ENCODE measurements around the gene CDC42BPB. TPM values are rescaled to one million over a fixed set of nuclear protein-coding genes. Genes with fewer than 3 reads are reported as not detected.

Gene CDC42BPB
- total RNA-seq, 4 donors from 2014 or later, result 85.8 to 170 (median 102) TPM

DNA sequence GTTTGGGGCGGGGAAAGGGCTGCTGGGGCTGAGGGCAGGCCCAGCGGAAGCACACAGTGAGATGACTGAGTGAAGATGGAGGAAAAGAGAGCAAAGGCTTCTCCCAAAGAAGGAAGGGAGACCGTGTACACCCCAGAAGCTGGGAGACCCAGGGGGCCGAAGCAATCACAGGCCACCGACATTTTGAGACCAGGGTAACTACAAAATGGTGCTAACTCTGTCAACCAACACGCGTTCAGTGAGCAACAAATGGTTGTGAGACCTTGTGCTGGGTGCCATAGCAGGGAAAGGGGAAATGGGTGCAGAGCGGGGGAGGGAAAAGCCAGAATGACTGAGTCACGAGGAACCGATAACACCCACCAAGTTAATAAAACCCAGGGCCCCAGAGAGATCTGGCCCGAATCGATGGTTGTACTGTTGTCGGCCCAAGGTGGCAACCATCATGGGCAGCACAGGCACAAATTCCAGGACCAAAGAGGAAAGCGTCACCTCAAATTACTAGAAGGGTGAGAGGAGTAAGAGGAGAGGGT, 50.3 kb downstream of the CDC42BPB start:
- TF ChIP-seq, protein P1, sequence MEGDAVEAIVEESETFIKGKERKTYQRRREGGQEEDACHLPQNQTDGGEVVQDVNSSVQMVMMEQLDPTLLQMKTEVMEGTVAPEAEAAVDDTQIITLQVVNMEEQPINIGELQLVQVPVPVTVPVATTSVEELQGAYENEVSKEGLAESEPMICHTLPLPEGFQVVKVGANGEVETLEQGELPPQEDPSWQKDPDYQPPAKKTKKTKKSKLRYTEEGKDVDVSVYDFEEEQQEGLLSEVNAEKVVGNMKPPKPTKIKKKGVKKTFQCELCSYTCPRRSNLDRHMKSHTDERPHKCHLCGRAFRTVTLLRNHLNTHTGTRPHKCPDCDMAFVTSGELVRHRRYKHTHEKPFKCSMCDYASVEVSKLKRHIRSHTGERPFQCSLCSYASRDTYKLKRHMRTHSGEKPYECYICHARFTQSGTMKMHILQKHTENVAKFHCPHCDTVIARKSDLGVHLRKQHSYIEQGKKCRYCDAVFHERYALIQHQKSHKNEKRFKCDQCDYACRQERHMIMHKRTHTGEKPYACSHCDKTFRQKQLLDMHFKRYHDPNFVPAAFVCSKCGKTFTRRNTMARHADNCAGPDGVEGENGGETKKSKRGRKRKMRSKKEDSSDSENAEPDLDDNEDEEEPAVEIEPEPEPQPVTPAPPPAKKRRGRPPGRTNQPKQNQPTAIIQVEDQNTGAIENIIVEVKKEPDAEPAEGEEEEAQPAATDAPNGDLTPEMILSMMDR (IDR thresholded peaks at IDR 0.05; ENCODE audit: low read depth), result no peak

DNA sequence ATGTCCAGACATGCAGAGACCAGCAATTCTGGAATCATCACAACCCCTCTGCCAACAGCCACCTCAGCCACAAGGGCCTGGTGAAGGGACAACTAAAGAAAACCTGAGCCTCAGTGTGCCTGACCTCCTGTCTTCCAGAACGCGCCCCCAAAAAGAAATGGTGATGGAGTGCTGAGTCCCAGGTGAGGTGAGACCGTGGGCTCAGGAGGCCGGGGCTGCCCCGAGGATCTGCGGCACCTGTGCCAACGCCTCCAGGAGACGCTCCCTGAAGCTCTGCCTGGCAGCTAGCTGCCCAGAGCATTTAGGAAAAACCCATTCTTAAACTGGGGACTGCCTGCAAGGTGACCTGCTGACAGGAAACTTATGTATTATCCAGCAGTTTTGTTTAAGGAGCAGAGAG, 51.2 kb downstream of the CDC42BPB start:
- TF ChIP-seq, protein P1 (IDR thresholded peaks at IDR 0.05; ENCODE audit: low read depth), result no peak

DNA sequence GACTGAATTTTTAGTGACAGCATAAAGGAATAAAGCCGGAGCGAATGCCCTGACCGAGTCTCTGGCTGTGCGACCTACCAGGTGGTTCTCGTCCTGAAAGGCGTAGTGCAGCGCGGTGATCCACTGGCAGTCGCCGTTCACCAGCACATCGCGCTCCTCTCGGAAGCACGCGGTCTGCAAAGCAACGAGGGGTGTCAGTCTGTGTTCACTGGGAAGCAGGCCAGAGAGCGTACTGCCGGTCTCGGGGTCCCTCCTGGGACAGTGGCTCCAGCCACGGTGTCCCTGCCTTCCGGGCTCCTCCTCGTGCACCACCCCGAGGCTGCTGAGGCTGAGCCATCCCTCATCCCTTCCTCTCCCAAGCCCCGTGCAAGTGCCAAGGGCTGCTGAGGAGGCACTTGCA, 53.5 kb downstream of the CDC42BPB start:
- TF ChIP-seq, protein P1 (IDR thresholded peaks at IDR 0.05; ENCODE audit: low read depth), result no peak

DNA sequence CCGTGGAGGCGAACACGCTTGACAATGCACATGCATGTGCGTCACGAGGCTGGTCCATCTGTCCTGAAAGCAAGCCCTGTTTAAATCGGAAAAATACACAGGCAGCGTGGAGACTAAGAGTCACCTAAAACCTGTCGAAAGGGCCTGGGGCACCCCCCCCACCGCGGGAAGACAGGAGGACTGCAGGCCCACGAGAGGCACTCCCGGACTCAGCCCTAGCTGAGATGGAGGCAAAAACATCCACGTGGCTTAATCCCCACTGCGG, 54.1 kb downstream of the CDC42BPB start:
- TF ChIP-seq, protein P1 (IDR thresholded peaks at IDR 0.05; ENCODE audit: low read depth), result no peak

DNA sequence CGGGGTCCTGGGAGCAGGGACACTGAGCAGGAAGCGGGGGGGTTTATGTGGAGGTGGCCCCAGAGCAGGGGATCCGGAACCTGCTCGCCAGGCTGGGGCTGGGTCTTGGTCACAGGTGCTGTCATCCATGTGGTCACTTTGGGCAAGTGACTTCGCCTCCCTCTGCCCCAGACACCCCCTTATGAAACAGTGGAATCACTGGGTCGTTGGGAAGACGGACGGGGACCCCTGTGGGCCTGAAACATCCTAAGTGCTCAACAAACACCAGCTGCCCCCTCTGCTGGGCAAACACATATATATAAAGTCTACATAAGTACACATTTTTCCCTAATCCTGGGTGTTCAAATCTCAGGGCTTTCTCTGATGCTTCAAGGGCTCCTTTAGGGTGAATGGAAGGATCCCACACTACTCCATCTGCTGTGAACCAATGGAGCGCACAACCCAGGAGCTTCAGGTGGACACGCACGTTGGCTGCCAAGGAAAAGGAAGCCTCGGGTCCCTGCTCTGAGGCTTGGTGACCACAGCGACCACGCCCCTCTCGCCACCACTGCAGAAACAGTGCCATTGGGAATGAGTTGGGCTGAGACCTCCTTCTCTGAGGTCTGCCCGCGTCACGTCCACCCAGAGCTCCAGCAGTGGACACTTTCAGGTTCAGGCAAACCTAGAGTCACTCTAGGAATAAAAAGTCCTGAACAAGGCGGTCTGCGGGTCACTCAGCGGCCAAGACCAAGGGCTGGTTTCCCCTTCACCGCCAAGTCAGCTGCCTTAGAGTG, 54.6 kb downstream of the CDC42BPB start:
- TF ChIP-seq, protein P1 (IDR thresholded peaks at IDR 0.05; ENCODE audit: low read depth), result no peak

DNA sequence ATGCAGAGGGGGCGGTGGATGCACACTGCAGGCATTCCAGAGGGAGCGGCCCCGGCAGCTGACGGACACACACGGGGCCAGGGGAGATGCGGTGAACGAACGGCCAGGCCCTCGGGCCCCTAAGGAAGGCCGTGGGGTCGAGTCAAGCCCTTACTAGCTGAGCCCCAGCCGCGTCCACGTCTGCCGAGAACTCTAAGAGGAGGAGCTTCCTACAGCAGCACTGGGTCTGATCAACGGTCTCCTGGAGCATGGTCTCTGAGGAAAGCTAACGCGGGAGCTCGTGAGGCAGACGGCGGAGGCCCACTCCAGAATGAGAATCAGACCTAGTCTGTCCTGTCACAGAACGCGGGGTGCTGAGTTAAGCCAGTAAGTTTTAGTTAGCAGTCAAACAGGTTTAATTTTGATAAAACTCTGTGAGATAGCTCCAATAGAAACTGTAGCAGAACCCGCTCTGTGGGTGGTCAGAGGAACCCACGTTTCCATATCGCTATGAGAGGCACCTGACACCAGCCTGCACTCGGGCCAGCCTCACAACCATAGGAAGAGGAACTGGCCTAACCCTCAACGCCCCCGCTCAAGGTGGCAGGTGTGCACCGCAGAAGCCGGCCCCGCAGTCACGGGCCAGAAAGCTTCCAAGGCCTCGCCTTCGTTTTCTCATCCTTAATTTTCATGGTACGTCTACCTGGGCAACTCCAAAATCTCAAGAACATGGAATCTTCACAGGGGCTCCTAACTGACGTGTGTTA, 55.5 kb downstream of the CDC42BPB start:
- TF ChIP-seq, protein P1 (IDR thresholded peaks at IDR 0.05; ENCODE audit: low read depth), result no peak

DNA sequence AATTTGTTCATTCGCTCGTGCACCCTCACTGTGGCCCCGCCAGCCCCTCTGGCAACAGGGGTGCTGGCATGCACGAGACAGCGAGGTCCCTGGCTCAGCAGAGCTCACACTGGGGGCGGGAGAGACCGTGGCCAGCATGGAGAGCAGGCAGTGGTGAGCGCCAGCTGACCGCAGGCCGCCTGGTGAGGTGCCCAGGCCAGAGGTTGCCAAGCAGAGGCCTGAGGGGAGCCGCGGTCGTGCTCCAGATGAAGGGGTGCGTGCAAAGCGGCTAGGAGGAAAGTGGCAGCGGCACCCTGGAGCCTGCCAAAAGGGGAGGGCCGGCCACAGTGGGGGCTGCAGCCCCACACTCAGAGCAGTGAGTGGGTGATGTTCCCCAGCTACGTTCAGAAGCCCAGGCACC, 56.1 kb downstream of the CDC42BPB start:
- TF ChIP-seq, protein P1 (IDR thresholded peaks at IDR 0.05; ENCODE audit: low read depth), result no peak
